HG02642 (cell line): ENCODE measurements around the gene CHD2.
A peak's percentile ranks its signal among the peaks of the same experiment; 100 is the strongest.
"Not testable (repeated sequence)": the region's sequence is repeated elsewhere in the genome, so short reads cannot be mapped to it uniquely, and the experiment has no call there.

ENCODE experiments used
- ATAC-seq: cut with Tn5 transposase; IDR thresholded peaks from one replicate; pipeline ENCODE4 v1.9.1; 2021; ENCODE audit warnings: mild to moderate bottlenecking; ENCODE audit not compliant: unreplicated experiment, poor library complexity

The CHD2 gene

GRCh38 chr15:93030430-93031102, 130.4 kb downstream of the CHD2 start:
- peak; percentile 71 for ATAC-seq

- ATAC-seq = no peak
Observed at GRCh38 chr15:93031103-93031464, 131.0 kb downstream of the CHD2 start.

GRCh38 chr15:93031557-93032384, 131.6 kb downstream of the CHD2 start:
- ATAC-seq = not testable (repeated sequence)

GRCh38 chr15:93032515-93033206, 132.5 kb downstream of the CHD2 start:
- not testable (repeated sequence) for ATAC-seq

GRCh38 chr15:93033434-93034045, 133.4 kb downstream of the CHD2 start:
- no peak for ATAC-seq

GRCh38 chr15:93034512-93034911, 134.4 kb downstream of the CHD2 start:
- no peak for ATAC-seq

- ATAC-seq = no peak
Observed at GRCh38 chr15:93035092-93035915, 135.2 kb downstream of the CHD2 start.

DNA sequence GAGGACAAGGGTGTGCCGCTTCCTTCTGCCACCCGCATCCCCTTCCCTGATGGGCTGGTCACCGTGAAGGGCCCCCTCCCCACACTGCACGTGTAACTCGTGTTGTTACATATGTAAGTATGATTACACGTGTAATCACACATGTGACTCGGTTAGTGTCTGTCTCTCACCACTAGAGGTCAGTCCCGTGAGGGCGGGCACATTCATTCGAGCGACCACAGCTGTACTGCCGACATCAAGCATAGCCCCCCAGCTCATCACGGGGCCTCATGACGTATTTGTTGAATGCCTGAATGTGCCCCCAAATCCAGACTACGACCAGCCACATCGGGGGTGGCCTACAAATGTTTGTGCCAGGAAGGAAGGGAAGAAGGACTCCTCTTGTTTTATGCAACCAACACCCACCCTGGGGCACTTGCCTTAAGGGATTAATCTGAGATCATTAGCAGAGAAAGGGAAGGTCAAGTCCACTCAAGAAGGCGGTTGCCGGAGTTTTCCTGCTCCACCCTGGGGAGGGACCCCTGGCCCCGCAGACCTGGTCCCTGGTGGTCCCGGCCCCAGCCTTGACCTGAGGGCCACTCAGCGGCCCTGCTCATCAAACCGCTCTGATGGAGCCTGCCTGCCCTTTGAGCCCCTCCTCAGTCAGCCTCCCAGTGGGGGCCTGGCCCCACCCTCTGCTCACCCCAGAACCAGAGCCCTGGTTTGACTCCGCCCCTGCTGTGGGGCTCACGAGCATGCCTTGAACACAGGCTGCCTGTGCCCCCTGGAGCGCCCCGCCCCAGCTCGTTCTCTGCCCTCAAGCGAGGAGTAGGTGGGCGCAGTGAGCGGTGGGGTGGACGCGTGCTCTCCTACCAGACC, 136.1 kb downstream of the CHD2 start:
- ATAC-seq = peak; percentile 82

DNA sequence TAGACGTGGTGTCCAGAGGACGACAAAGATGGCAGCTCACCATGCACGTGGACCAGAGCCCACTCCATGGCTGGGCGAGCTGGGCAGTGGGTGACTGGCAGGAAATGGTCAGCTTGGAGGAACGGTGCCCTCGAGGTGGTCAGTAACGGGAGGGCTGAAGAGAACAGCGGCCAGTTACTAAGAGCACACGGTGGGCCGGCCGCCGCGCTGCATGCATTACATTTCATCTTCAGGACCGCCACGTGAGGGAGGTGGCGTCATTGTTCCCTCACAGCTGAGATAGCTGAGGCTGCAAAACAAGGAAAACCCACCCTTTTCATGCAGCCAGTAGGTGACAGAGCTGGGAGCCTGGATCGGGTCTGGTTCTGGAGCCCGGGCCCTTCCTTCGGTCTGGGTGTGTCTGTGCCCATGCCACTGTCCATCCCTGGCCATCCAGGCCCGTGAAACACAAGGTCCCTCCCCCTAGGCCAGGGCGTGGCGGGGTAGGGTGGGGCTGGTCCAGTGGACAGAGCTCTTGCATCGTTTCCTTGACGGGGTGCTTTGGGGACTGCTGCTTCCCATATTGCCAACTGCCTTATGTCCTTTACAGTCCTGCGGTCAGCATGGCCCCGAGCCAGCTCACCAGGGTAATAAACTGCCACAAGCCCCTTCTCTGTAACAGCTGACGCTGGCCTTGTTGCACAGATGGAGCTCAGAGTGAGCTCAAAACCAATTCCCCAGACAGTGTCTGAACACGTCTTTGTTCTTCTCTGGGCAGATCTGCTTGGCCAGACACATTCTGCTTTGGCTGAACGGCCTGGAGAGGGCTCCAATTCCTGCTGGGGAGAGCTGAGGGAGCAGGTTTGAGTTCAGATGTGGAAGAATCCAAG, 137.1 kb downstream of the CHD2 start:
- no peak for ATAC-seq

DNA sequence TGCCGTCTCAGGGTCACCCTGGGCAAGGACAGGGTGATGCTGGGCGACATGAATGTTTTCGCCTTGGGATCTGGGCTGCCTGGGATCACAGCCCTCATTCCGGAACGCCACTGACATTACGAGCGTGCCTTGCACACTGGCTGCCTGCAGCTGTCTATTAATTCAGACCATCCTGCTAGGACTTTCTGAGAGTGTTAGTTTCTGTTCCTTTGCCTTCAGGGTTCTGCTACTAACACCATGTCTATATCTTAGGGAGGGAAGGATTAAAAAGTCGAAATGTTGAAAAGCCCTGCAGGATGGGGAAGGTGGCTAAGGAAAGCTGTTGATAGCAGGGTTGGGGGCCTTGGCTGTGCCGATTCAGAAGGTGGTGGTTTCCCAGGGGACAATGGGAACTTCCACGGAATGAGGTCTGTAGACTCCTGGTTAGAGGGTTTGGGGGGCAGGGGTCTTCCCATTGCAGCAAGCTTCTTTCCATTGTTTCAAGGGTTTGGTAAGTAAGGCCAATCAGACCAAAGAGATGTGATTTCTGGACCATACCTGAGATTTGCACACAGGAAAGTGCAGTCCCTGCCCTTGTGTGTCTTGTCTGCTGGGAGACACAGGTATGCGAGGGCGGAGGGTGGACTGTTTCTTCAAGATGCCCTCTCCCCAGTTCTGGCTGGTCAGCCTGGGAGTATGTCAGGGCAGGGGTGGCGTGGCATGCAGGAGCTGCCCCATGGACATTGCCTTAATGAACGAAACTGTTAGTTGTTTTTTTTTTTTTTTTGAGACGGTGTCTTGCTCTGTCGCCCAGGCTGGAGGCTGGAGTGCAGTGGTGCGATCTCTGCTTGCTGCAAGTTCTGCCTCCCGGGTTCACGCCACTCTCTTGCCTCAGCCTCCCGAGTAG, 137.9 kb downstream of the CHD2 start:
- no peak for ATAC-seq

DNA sequence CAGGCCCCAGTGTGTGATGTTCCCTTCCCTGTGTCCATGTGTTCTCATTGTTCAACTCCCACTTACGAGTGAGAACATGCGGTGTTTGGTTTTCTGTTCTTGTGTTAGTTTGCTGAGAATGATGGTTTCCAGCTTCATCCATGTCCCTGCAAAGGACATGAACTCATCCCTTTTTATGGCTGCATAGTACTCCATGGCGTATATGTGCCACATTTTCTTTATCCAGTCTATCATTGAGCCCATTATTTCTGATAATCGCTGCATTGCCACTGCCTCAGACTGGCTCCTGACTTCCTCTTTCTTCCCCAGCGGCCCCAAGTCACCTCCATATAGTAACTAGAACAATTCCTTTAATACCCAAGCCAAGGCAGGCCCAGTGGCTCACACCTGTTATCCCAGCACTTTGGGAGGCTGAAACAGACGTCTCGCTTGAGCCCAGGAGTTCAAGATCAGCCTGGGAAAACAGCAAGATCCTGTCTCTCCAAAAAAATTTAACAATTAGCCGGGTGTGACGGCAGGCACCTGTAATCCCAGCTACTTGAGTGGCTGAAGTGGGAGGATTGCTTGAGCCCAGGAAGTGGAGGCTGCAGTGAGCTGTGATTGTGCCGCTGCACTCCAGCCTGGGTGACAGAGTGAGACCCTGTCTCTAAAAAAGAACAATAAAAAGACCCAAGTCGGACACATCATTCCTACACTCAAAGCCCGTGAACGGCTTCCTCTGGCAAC, 139.6 kb downstream of the CHD2 start:
- not testable (repeated sequence) for ATAC-seq

DNA sequence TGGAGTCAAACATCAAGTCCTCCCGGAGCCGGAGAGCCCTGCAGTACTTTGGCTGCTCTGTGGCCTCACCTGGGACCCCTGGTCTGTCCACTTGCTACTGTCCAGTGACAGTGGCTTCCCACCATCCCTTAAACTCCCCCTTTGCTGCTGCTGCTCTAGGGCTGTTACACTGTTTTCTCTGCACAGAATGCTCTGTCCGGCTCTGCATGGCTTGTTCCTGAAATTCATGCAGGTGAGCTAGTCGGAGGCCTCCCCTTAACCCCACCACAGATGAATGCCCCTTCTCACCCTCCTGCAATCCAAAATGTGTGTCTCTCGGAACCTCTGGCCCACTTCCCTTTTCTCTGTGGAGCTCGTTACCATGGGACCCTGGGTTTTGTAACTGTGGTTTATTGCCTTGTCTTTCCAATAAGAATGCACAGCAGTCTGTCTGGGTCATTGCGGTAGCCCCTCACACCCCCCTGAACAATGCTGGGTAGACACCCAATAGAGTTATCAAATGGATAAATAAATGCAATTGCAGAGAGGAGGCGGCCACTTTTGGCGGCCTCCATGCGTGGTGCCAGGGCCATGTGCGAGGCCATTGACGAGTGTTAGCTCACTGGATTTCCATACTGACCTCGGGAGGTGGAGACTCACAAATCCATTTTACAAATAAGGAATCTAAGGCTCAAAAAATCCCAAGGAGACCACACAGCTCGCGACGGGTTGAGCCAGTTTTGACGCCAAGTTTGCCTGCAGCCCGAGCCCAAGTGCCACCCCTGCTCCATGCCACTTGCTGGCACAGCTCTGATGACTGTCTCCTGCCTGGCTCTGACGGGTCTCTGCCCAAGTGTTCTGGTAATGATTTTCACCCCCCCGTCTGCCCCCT, 140.4 kb downstream of the CHD2 start:
- no peak for ATAC-seq

DNA sequence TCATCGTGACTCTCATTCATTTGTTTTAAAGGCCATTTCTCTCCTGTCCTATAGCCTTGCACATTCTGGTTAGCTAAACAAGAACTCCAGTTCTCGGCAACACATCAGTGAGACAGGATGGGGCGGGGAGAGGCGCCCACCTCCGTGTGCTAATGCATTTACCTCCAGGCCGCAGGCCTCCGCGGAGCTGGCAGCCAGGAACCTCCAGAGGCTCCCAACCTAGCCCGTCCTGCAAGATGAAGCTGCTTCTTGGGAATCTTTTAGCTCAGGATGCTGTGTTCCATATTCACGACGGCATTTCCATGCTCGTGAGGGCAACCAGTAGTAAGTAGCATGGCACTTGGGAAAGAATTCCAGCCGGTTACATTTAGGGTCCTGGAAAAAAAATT, 141.0 kb downstream of the CHD2 start:
- ATAC-seq = no peak

GRCh38 chr15:93042211-93042610, 142.1 kb downstream of the CHD2 start:
- ATAC-seq = no peak

DNA sequence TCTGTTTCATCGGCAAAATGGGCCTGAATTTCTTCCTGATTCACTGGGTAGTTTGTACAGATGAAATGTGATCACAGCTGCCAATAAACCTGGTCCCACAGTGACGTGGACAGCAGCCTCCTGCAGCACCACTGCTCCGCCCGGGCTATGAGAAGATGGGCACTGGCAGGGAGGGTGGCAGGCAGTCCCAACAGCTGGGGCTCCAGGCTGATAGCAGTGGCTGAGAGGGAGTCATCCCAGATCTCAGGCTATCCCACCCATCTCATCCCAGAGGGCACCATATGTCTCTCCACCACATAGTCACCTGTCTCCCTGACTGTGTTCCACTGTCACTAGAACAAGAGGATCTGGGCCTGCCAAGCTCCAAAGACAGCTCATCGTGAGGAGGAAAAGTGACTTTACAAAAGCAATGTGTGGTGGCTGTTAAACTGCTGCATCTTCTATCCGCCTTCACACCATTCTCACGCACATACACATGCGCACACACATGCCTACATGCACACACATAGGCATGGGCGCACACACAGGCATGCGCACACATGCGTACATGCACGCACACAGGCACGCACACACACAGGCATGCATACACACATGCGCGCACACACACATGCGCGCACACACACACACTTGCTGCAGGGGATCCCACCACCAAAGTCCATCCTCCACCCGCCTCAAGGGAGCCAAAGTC, 142.7 kb downstream of the CHD2 start:
- ATAC-seq = no peak
